H9 (cell line): ENCODE data around the gene ANKRD55. TPM values are rescaled to one million over a fixed set of nuclear protein-coding genes. Genes with fewer than 3 reads are reported as not detected.
A peak's percentile ranks its signal among the peaks of the same experiment; 100 is the strongest.

ENCODE experiments used
- DNase-seq: peaks from one replicate; pipeline ENCODE4 v3.0.0-alpha.2; 2017
- H2AFZ ChIP-seq: one replicate; pipeline ENCODE4 v1.6.1; 2013; ENCODE audit warnings: mild to moderate bottlenecking, low read length, control low read depth, moderate library complexity
- H2AK5ac ChIP-seq: 2 replicates; pipeline ENCODE4 v1.6.1; 2013; ENCODE audit warnings: low read length, control low read depth, mixed read lengths; ENCODE audit not compliant: insufficient read length
- H2BK120ac ChIP-seq: one replicate; pipeline ENCODE4 v1.6.1; 2013; ENCODE audit warnings: low read depth, mild to moderate bottlenecking, low read length, control low read depth, inconsistent platforms; ENCODE audit not compliant: poor library complexity, severe bottlenecking
- H2BK12ac ChIP-seq: 2 replicates; pipeline ENCODE4 v1.6.1; 2013; ENCODE audit warnings: low read length, control low read depth, mixed read lengths, low read depth; ENCODE audit not compliant: insufficient read length
- H2BK15ac ChIP-seq: 2 replicates; pipeline ENCODE4 v1.6.1; 2013; ENCODE audit warnings: low read depth, low read length, control low read depth
- H2BK20ac ChIP-seq: one replicate; pipeline ENCODE4 v1.6.1; 2013; ENCODE audit warnings: low read depth, mild to moderate bottlenecking, low read length, control low read depth, inconsistent platforms; ENCODE audit not compliant: poor library complexity, severe bottlenecking
- H2BK5ac ChIP-seq: 2 replicates; pipeline ENCODE4 v1.6.1; 2013; ENCODE audit warnings: low read length, control low read depth, mixed read lengths; ENCODE audit not compliant: insufficient read length
- H3K14ac ChIP-seq: 2 replicates; pipeline ENCODE4 v1.6.1; 2013; ENCODE audit warnings: low read length, control low read depth; ENCODE audit not compliant: insufficient read depth
- H3K18ac ChIP-seq: 2 replicates; pipeline ENCODE4 v1.6.1; 2013; ENCODE audit warnings: low read depth, mild to moderate bottlenecking, mixed read lengths, low read length, control low read depth; ENCODE audit not compliant: insufficient read length
- H3K23ac ChIP-seq: 2 replicates; pipeline ENCODE4 v1.6.1; 2013; ENCODE audit warnings: low read length, control low read depth, mixed read lengths, low read depth; ENCODE audit not compliant: insufficient read length
- H3K23me2 ChIP-seq: 2 replicates; pipeline ENCODE4 v1.6.1; 2013; ENCODE audit warnings: low read depth, mild to moderate bottlenecking, mixed read lengths, low read length, control low read depth; ENCODE audit not compliant: insufficient read length, poor library complexity, severe bottlenecking
- H3K27ac ChIP-seq: 2 replicates; pipeline ENCODE4 v1.5.1; 2013; ENCODE audit warnings: low read length, control low read depth, mixed read lengths, low read depth; ENCODE audit not compliant: insufficient read length
- H3K27me3 ChIP-seq: 2 replicates; pipeline ENCODE4 v1.6.1; 2013; ENCODE audit warnings: low read length, control low read depth, inconsistent platforms; ENCODE audit not compliant: insufficient read depth
- H3K4ac ChIP-seq: 2 replicates; pipeline ENCODE4 v1.6.1; 2013; ENCODE audit warnings: low read depth, mild to moderate bottlenecking, control low read depth, inconsistent platforms, low read length, moderate library complexity
- H3K4me1 ChIP-seq: 2 replicates; pipeline ENCODE4 v1.6.1; 2013; ENCODE audit warnings: low read length, control low read depth, inconsistent platforms; ENCODE audit not compliant: insufficient read depth
- H3K4me2 ChIP-seq: 2 replicates; pipeline ENCODE4 v1.6.1; 2013; ENCODE audit warnings: low read length, control low read depth, mixed read lengths; ENCODE audit not compliant: insufficient read length, insufficient read depth
- H3K56ac ChIP-seq: 2 replicates; pipeline ENCODE4 v1.6.1; 2013; ENCODE audit warnings: low read depth, mild to moderate bottlenecking, mixed read lengths, low read length, control low read depth; ENCODE audit not compliant: insufficient read length
- H3K79me1 ChIP-seq: 2 replicates; pipeline ENCODE4 v1.6.1; 2013; ENCODE audit warnings: low read depth, mild to moderate bottlenecking, moderate library complexity, low read length, control low read depth, inconsistent platforms; ENCODE audit not compliant: insufficient read depth, poor library complexity, severe bottlenecking
- H3K79me2 ChIP-seq: 2 replicates; pipeline ENCODE4 v1.6.1; 2013; ENCODE audit warnings: low read length, control low read depth, inconsistent platforms; ENCODE audit not compliant: insufficient read depth
- H3K9ac ChIP-seq: 2 replicates; pipeline ENCODE4 v1.6.1; 2013; ENCODE audit warnings: low read length, control low read depth, mixed read lengths; ENCODE audit not compliant: insufficient read length; ENCODE audit errors: extremely low read depth
- H3K9me3 ChIP-seq: one replicate; pipeline ENCODE4 v1.6.1; 2013; ENCODE audit warnings: low read depth, low read length, inconsistent platforms; ENCODE audit not compliant: control insufficient read depth
- H3T11ph ChIP-seq: one replicate; pipeline ENCODE4 v1.6.1; 2013; ENCODE audit warnings: mild to moderate bottlenecking, low read length, control low read depth, inconsistent platforms
- H4K20me1 ChIP-seq: one replicate; pipeline ENCODE4 v1.6.1; 2013; ENCODE audit not compliant: control insufficient read depth, insufficient read length, insufficient read depth
- H4K5ac ChIP-seq: 2 replicates; pipeline ENCODE4 v1.6.1; 2013; ENCODE audit warnings: low read depth, mild to moderate bottlenecking, mixed read lengths, low read length, control low read depth; ENCODE audit not compliant: insufficient read length
- H4K8ac ChIP-seq: replicated peaks from 2 replicates; pipeline ENCODE4 v1.6.1; 2013; ENCODE audit warnings: low read length, control low read depth, mixed read lengths, low read depth; ENCODE audit not compliant: insufficient read length
- H4K91ac ChIP-seq: 2 replicates; pipeline ENCODE4 v1.6.1; 2013; ENCODE audit warnings: low read depth, mild to moderate bottlenecking, moderate library complexity, mixed read lengths, low read length, control low read depth; ENCODE audit not compliant: insufficient read length
- H3K27ac Mint-ChIP-seq, 3 experiments: 2 replicates in 2 of 3; 3 replicates in 1 of 3; pipeline ENCODE4 v1.8.0; 2020 to 2021; ENCODE audit warnings: mixed read lengths in 3 of 3, mild to moderate bottlenecking in 1 of 3, moderate library complexity in 1 of 3
- H3K27me3 Mint-ChIP-seq: 2 replicates; pipeline ENCODE4 v1.8.0; 2021; ENCODE audit warnings: low read depth, mild to moderate bottlenecking, moderate library complexity, mixed read lengths
- H3K36me3 Mint-ChIP-seq, 3 experiments: 2 replicates in 2 of 3; 3 replicates in 1 of 3; pipeline ENCODE4 v1.8.0; 2020 to 2021; ENCODE audit warnings: low read depth in 3 of 3, mixed read lengths in 3 of 3; ENCODE audit not compliant: insufficient read depth in 1 of 3
- H3K4me1 Mint-ChIP-seq, 2 experiments: 2 replicates each; pipeline ENCODE4 v1.8.0; 2020; ENCODE audit warnings: mixed read lengths in 2 of 2
- H3K4me3 Mint-ChIP-seq, 2 experiments: 2 replicates in 1 of 2; 3 replicates in 1 of 2; pipeline ENCODE4 v1.8.0; 2020 to 2021; ENCODE audit warnings: mild to moderate bottlenecking in 2 of 2, mixed read lengths in 2 of 2, moderate library complexity in 1 of 2
- H3K9me3 Mint-ChIP-seq, 2 experiments: 2 replicates in 1 of 2; 3 replicates in 1 of 2; pipeline ENCODE4 v1.8.0; 2020; ENCODE audit warnings: mild to moderate bottlenecking in 2 of 2, mixed read lengths in 2 of 2, moderate library complexity in 1 of 2
- WGBS: extraction: QIAGEN DNeasy Blood & Tissue Kit; methylation state at CpG from one replicate; pipeline ENCODE4 v1.1.7; 2013; ENCODE audit warnings: missing lambda C conversion rate, low lambda C conversion rate, mixed read lengths; ENCODE audit not compliant: insufficient read length; ENCODE audit errors: extremely low coverage; 5-methylcytosine and 5-hydroxymethylcytosine counted together
- total RNA-seq: library from RNA; stranded (reverse); gene quantifications from 2 replicates; pipeline ENCODE4 v1.2.1, GENCODE V29; 2021
- TF ChIP-seq, protein P1 (sequence below): fragments of 200-600 bp; sonication (generic); conservative IDR thresholded peaks from 3 replicates; pipeline ENCODE4 v1.8.0; 2021; ENCODE audit warnings: antibody characterized with exemption, mild to moderate bottlenecking

The ANKRD55 gene
- total RNA-seq, 1 experiment from 2014 or later, result not detected

DNA sequence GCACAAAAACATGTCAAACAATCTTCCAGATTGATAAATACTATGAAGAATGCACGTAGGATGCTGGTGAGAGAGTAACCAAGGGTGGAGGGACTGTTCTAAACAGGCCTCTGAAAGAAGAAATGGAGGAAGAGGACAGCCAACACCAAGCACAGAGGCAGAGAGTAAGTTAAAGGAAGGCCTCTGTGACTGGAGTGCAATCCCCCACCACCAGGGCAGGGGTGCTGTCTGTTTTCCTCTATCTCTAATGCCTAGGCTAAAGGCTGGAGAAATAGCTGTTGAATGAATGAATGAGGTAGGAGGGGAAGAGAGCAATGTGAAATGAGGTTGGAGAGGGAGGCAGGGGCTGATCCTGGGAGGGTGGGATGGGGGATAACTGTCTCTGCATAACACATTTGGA, 88.9 kb downstream of the ANKRD55 start:
- H3K56ac ChIP-seq, result no peak overlapping the region
- no peak overlapping the region for H2BK20ac ChIP-seq
- no peak overlapping the region for H3K27ac ChIP-seq
- H3K9me3 ChIP-seq, result no peaks in the 10 kb centered on the region
- no peak overlapping the region for H2AK5ac ChIP-seq
- H3K23ac ChIP-seq, result no peak overlapping the region
- no peak overlapping the region for H2BK15ac ChIP-seq
- no peak for DNase-seq
- no peaks in the 10 kb centered on the region for H3K9me3 Mint-ChIP-seq
- H2BK120ac ChIP-seq, result no peak overlapping the region
- WGBS, result no CpG with 5 or more reads among the region's 1 CpG
- H4K91ac ChIP-seq, result no peak overlapping the region
- no peaks in the 10 kb centered on the region for H3K36me3 Mint-ChIP-seq
- no peaks in the 10 kb centered on the region for H3K27me3 ChIP-seq
- H3K18ac ChIP-seq, result no peak overlapping the region
- H4K8ac ChIP-seq, result no peak overlapping the region
- H3K23me2 ChIP-seq, result no peaks in the 10 kb centered on the region
- no peaks in the 10 kb centered on the region for H3K27me3 Mint-ChIP-seq
- H3K4me1 Mint-ChIP-seq, result peaks cover 3 to 4% of the 10 kb centered on the region in 2 experiments; a peak in 2 of 4 replicates
- no peak overlapping the region for H3K14ac ChIP-seq
- no peak overlapping the region for H3K9ac ChIP-seq
- no peak overlapping the region for H3K27ac Mint-ChIP-seq
- H2AFZ ChIP-seq, result no peak overlapping the region
- TF ChIP-seq, protein P1, sequence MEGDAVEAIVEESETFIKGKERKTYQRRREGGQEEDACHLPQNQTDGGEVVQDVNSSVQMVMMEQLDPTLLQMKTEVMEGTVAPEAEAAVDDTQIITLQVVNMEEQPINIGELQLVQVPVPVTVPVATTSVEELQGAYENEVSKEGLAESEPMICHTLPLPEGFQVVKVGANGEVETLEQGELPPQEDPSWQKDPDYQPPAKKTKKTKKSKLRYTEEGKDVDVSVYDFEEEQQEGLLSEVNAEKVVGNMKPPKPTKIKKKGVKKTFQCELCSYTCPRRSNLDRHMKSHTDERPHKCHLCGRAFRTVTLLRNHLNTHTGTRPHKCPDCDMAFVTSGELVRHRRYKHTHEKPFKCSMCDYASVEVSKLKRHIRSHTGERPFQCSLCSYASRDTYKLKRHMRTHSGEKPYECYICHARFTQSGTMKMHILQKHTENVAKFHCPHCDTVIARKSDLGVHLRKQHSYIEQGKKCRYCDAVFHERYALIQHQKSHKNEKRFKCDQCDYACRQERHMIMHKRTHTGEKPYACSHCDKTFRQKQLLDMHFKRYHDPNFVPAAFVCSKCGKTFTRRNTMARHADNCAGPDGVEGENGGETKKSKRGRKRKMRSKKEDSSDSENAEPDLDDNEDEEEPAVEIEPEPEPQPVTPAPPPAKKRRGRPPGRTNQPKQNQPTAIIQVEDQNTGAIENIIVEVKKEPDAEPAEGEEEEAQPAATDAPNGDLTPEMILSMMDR, result peak; percentile 26; the same call in 2 of the 3 replicates
- no peaks in the 10 kb centered on the region for H3K79me1 ChIP-seq
- no peak overlapping the region for H3K4ac ChIP-seq
- no peaks in the 10 kb centered on the region for H3K4me1 ChIP-seq
- H3K79me2 ChIP-seq, result no peaks in the 10 kb centered on the region
- H4K20me1 ChIP-seq, result no peaks in the 10 kb centered on the region
- H2BK12ac ChIP-seq, result no peak overlapping the region
- H2BK5ac ChIP-seq, result no peak overlapping the region
- no peak overlapping the region for H3K4me3 Mint-ChIP-seq
- no peak overlapping the region for H3K4me2 ChIP-seq
- H4K5ac ChIP-seq, result no peak overlapping the region
- no peak overlapping the region for H3T11ph ChIP-seq
